ES-I3 (cell line): Measurements from ENCODE around the gene ATXN7L2.
"Not testable (repeated sequence)": the region's sequence is repeated elsewhere in the genome, so short reads cannot be mapped to it uniquely, and the experiment has no call there.

ENCODE experiments used
- H3K36me3 ChIP-seq: 2 replicates; pipeline ENCODE4 v1.6.1; 2013; ENCODE audit warnings: mild to moderate bottlenecking, low read length, control low read depth, moderate library complexity; ENCODE audit not compliant: insufficient read depth
- H3K4me1 ChIP-seq: 2 replicates; pipeline ENCODE4 v1.6.1; 2013; ENCODE audit warnings: mild to moderate bottlenecking, control low read depth, low read length; ENCODE audit not compliant: insufficient read depth
- H3K9ac ChIP-seq: 2 replicates; pipeline ENCODE4 v1.6.1; 2013; ENCODE audit warnings: low read depth, mild to moderate bottlenecking, low read length, moderate library complexity
- H3K9me3 ChIP-seq: 2 replicates; pipeline ENCODE4 v1.6.1; 2013; ENCODE audit warnings: mild to moderate bottlenecking, low read length, moderate library complexity; ENCODE audit not compliant: control insufficient read depth, insufficient read depth

Gene ATXN7L2

GRCh38 chr1:109467301-109467777, 16.4 kb upstream of the ATXN7L2 start:
- peaks cover 14% of the 10 kb centered on the region; the same call in 1 of the 2 replicates for H3K4me1 ChIP-seq
- peak overlapping the region; percentile 35; the same call in 1 of the 2 replicates for H3K9ac ChIP-seq
- H3K36me3 ChIP-seq = no peaks in the 10 kb centered on the region; the same call in 1 of the 2 replicates
- H3K9me3 ChIP-seq = no peaks in the 10 kb centered on the region

GRCh38 chr1:109468061-109468460, 15.6 kb upstream of the ATXN7L2 start:
- H3K9ac ChIP-seq = no peak overlapping the region
- no peaks in the 10 kb centered on the region for H3K9me3 ChIP-seq
- H3K36me3 ChIP-seq = no peaks in the 10 kb centered on the region
- H3K4me1 ChIP-seq = peaks cover 14% of the 10 kb centered on the region; the same call in 1 of the 2 replicates

DNA sequence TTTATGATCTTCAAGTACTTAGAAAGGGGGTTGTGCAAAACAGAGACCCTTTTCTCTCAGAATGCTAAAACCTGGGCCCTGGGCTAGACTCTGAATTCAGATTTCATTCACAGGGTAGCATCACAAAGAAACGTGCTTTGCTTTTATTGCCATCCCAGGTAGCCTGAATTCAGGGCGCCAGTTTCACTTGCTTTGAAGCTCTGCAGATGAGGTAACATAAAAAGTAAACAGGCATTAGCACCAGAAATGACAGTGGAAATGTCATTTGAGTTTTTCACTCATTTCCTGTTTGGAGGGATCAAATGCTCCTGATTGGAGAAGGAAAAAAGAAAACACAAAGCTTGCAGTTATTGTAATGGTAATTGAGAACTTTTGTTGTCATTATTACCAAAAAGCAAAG, 14.8 kb upstream of the ATXN7L2 start:
- peaks cover 14% of the 10 kb centered on the region; the same call in 1 of the 2 replicates for H3K4me1 ChIP-seq
- H3K9ac ChIP-seq = no peak overlapping the region
- no peaks in the 10 kb centered on the region for H3K9me3 ChIP-seq
- H3K36me3 ChIP-seq = no peaks in the 10 kb centered on the region

- Histone ChIP-seq H3K36me3 (no peaks in the 10 kb centered on the region), H3K9me3 (no peaks in the 10 kb centered on the region), H3K9ac (no peak overlapping the region), H3K4me1 (peaks cover 14% of the 10 kb centered on the region; the same call in 1 of the 2 replicates)
Observed at GRCh38 chr1:109470245-109470644, 13.5 kb upstream of the ATXN7L2 start.

DNA sequence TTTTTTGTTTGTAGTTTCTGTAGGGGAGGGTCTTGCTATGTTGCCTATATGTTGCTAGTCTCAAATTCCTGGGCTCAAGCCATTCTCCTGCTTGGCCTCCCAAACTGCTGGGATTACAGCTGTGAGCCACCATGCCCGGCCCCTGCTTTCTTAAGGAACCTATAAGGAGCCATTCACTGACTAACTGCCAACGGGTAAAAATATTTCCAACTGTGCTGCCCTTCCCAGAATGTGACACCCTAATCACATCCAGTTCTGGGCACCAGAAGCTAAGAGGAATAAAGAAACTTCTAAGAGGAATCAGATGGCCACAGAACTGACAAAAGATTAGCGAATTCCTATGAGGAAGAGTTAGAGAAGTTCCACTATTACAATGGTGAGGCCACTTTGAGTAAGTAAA, 10.9 kb upstream of the ATXN7L2 start:
- Histone ChIP-seq H3K36me3 (no peaks in the 10 kb centered on the region), H3K9ac (no peak overlapping the region), H3K4me1 (peaks cover 14% of the 10 kb centered on the region; the same call in 1 of the 2 replicates), H3K9me3 (no peaks in the 10 kb centered on the region)

GRCh38 chr1:109473284-109474057, 10.2 kb upstream of the ATXN7L2 start:
- not testable (repeated sequence) for H3K36me3 ChIP-seq, H3K9me3 ChIP-seq, H3K9ac ChIP-seq
- H3K4me1 ChIP-seq = peaks cover 12% of the 10 kb centered on the region; the same call in 1 of the 2 replicates

- no peaks in the 10 kb centered on the region for H3K9me3 ChIP-seq
- H3K36me3 ChIP-seq = no peaks in the 10 kb centered on the region
- no peak overlapping the region for H3K9ac ChIP-seq
- peaks cover 5% of the 10 kb centered on the region; the same call in 1 of the 2 replicates for H3K4me1 ChIP-seq
Observed at GRCh38 chr1:109474697-109475096, 9.0 kb upstream of the ATXN7L2 start.

DNA sequence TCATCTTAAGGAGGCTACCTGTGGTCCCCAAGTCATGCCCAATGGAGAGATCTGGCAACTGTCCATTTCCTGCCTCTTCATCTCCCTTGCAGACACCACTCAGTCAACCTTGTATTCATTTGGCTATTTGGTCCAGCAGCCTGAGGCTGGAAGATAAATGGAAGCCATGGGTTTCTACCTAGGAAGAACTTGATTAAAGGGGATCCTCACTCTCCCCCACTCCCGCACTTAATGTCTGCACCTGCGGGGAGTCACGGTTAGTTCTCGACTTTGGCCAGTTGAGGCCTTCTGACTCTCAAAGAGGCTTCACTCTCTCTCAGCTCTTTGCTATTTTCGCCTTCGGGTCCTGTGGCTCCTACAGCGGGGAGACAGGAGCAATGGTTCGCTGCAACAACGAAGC, 8.4 kb upstream of the ATXN7L2 start:
- no peak overlapping the region for H3K9ac ChIP-seq

GRCh38 chr1:109476825-109477224, 6.9 kb upstream of the ATXN7L2 start:
- Histone ChIP-seq H3K4me1 (no peaks in the 10 kb centered on the region), H3K9me3 (no peaks in the 10 kb centered on the region), H3K36me3 (no peaks in the 10 kb centered on the region), H3K9ac (no peak overlapping the region)

More for the DNA sequence above, 8.4 kb upstream of the ATXN7L2 start:
- Histone ChIP-seq H3K36me3 (no peaks in the 10 kb centered on the region), H3K9me3 (no peaks in the 10 kb centered on the region), H3K4me1 (peaks cover 1% of the 10 kb centered on the region; the same call in 1 of the 2 replicates)

DNA sequence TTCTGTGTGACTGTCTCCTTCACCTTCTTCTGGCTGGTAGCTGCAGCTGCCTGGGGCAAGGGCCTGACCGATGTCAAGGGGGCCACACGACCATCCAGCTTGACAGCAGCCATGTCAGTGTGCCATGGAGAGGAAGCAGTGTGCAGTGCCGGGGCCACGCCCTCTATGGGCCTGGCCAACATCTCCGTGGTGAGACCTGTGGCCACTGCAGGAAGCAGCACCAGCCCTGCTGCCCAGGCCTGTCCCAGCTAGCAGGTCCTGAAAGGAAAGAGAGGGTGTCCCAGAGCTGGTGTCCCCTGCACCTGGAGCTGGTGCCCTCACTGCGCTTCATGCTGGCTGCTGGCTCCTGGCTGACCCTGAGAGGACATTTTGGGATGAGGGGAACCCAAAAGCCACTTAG, 5.9 kb upstream of the ATXN7L2 start:
- no peaks in the 10 kb centered on the region for H3K9me3 ChIP-seq
- H3K9ac ChIP-seq = no peak overlapping the region
- no peaks in the 10 kb centered on the region for H3K4me1 ChIP-seq
- no peaks in the 10 kb centered on the region for H3K36me3 ChIP-seq

DNA sequence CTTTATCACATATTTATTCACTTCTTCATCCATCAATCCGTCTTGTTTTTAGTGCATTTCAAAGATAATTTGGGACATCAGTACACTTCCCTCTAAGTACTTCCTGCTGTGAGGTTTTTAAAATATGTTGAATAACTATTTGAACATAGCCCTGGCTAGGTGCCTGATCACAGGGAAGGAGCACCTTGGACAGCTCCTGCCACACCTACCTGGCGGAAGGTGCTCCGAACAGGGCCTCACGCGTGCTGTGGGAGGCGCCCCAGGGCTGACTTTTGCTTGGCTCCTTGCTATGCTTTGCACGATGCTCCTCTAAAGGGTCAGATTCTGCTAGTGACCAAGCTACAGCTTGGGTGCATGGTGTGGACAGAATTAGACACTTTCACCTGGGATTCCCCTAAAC, 4.9 kb upstream of the ATXN7L2 start:
- Histone ChIP-seq H3K9me3 (no peaks in the 10 kb centered on the region), H3K36me3 (no peaks in the 10 kb centered on the region), H3K9ac (no peak overlapping the region), H3K4me1 (no peaks in the 10 kb centered on the region)

DNA sequence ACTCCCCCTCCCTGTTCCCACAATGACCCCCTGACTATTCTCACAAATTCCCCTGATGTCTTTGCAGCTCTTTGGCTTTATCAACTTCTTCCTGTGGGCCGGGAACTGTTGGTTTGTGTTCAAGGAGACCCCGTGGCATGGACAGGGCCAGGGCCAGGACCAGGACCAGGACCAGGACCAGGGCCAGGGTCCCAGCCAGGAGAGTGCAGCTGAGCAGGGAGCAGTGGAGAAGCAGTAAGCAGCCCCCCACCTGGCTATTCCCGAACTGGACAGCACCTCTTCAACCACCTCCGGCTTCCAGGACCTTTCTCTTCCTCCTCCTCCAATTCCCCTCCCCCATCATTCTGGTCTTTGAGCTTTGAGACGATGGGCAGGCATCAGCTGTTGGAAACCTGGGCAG, 4.4 kb upstream of the ATXN7L2 start:
- H3K9ac ChIP-seq = no peak overlapping the region

GRCh38 chr1:109479901-109480300, 3.8 kb upstream of the ATXN7L2 start:
- Histone ChIP-seq H3K36me3 (no peaks in the 10 kb centered on the region), H3K9ac (no peak overlapping the region), H3K4me1 (no peaks in the 10 kb centered on the region), H3K9me3 (no peaks in the 10 kb centered on the region)

More for the DNA sequence above, 4.4 kb upstream of the ATXN7L2 start:
- H3K9me3 ChIP-seq = no peaks in the 10 kb centered on the region
- no peaks in the 10 kb centered on the region for H3K36me3 ChIP-seq
- no peaks in the 10 kb centered on the region for H3K4me1 ChIP-seq

- no peaks in the 10 kb centered on the region for H3K36me3 ChIP-seq
Observed at GRCh38 chr1:109481646-109482045, 2.1 kb upstream of the ATXN7L2 start.

DNA sequence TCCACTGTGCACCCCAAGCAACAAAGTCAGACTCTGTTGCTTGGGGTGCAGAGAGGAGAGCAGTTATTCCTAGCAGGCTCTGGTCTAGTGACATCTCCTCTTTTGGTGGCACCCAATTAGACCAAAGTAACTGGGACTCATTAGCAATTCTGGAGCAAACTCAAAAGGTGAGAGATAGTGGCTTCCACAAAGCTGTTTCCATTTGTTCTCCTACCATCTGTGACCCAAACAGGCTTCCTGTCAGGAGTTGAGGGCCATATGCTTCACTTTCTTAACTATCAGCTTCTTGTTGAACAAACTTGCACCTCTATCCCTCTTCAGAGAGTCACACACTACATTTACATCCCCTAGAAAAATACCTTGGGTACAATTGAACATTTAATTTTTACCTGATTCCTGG, 1.5 kb upstream of the ATXN7L2 start:
- H3K36me3 ChIP-seq = no peaks in the 10 kb centered on the region
- no peak overlapping the region for H3K9ac ChIP-seq
- no peaks in the 10 kb centered on the region for H3K9me3 ChIP-seq
- peaks cover 3% of the 10 kb centered on the region; the same call in 1 of the 2 replicates for H3K4me1 ChIP-seq

More at GRCh38 chr1:109481646-109482045, 2.1 kb upstream of the ATXN7L2 start:
- no peak overlapping the region for H3K9ac ChIP-seq
- no peaks in the 10 kb centered on the region for H3K9me3 ChIP-seq
- H3K4me1 ChIP-seq = peaks cover 3% of the 10 kb centered on the region; the same call in 1 of the 2 replicates
